MM.1S (cell line): ENCODE data around the gene ABHD11.

Experiments used
- CTCF ChIP-seq: fragments of 300-600 bp; sonication (generic); IDR thresholded peaks from 2 replicates; pipeline ENCODE4 v1.5.1; 2016; ENCODE audit warnings: antibody characterized with exemption, low read length, mixed read lengths
- EZH2 ChIP-seq: fragments of 300-600 bp; sonication (generic); optimal IDR thresholded peaks from 2 replicates; pipeline ENCODE3; 2017; ENCODE audit warnings: low read depth, mild to moderate bottlenecking, antibody characterized with exemption, low read length, mixed read lengths
- EZH2phosphoT487 ChIP-seq: fragments of 300-600 bp; sonication (generic); IDR thresholded peaks from 2 replicates; pipeline ENCODE4 v1.6.1; 2018; ENCODE audit warnings: antibody characterized with exemption, low read length

GRCh38 chr7:73740212-73740611 lies 1.6 kb upstream of the ABHD11 start:
- no peak for TF ChIP-seq EZH2
- no peak for TF ChIP-seq CTCF
- TF ChIP-seq EZH2phosphoT487: no peak
